Endothelial cell of umbilical vein (primary cell): Measurements from ENCODE around the gene GRID2.

ENCODE experiments used
- CTCF ChIP-seq, 2 donors: IDR thresholded peaks; 1 replicate in 1 of 2; 2 replicates in 1 of 2; pipeline ENCODE4 v1.5.1; 2011; ENCODE audit warnings: low read length in 2 of 2, mild to moderate bottlenecking in 2 of 2, moderate library complexity in 2 of 2, control low read depth in 1 of 2, inconsistent platforms in 1 of 2, low read depth in 1 of 2; ENCODE audit not compliant: insufficient read depth in 1 of 2; ENCODE audit errors: extremely low read depth in 1 of 2
- EZH2 ChIP-seq: IDR thresholded peaks from 2 replicates; pipeline ENCODE4 v1.6.1; 2012; ENCODE audit warnings: borderline replicate concordance, low read depth, mild to moderate bottlenecking, moderate library complexity, low read length, inconsistent platforms; ENCODE audit not compliant: severe bottlenecking
- JUN ChIP-seq: IDR thresholded peaks from 2 replicates; pipeline ENCODE4 v1.6.1; 2011; ENCODE audit warnings: borderline replicate concordance, low read depth; ENCODE audit not compliant: insufficient read length, insufficient read depth
- MAX ChIP-seq: IDR thresholded peaks from 2 replicates; pipeline ENCODE4 v1.6.1; 2011; ENCODE audit not compliant: insufficient read depth, insufficient read length
- POLR2A ChIP-seq: IDR thresholded peaks from 2 replicates; pipeline ENCODE4 v1.6.1; 2012; ENCODE audit warnings: low read depth, mild to moderate bottlenecking, control low read depth, low read length
- POLR2AphosphoS5 ChIP-seq: IDR thresholded peaks from 2 replicates; pipeline ENCODE4 v1.6.1; 2012; ENCODE audit warnings: low read depth, mild to moderate bottlenecking, control low read depth, low read length, moderate library complexity; ENCODE audit not compliant: insufficient read depth

DNA sequence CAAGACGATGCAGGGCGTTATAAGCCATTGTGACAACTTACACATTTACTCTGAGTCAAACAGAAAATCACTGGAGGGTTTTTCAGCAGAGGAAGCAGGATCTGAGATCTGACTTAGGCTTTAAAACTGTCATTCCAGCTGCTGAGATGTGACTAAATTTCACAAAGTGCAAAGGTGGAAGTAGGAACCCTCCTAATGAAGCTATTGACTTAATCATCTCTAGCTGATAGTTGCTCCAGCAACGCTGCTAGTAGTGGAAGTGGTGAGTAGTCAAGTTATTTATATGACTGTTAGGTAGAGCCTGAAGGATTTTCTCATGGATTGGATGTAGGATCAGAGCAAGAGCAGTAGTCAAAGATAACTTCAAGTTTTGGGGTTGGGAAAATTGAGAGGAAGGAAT lies 218.6 kb downstream of the GRID2 start:
- no peak for TF ChIP-seq CTCF (IDR thresholded peaks at IDR 0.05; ENCODE audit: extremely low read depth in 1 of 2, insufficient read depth in 1 of 2, low read depth in 1 of 2, low read length in 2 of 2)
- no peak for TF ChIP-seq JUN
- TF ChIP-seq MAX: no peak
- no peak for TF ChIP-seq POLR2AphosphoS5
- TF ChIP-seq EZH2: no peak
- TF ChIP-seq POLR2A: no peak
